ENCODE measurements around the gene MMP21.

GRCh38 chr10:125738206-125738605, 37.4 kb downstream of the MMP21 start:
- TF ChIP-seq TCF7 (IDR thresholded peaks at IDR 0.05; ENCODE audit: low read depth): no peak
- no peak for TF ChIP-seq ZNF598 (CRISPR knock-in tag; IDR thresholded peaks at IDR 0.05; ENCODE audit: borderline replicate concordance)
- no peak for TF ChIP-seq BRCA1 (CRISPR knock-in tag; IDR thresholded peaks at IDR 0.05)
- no peak for TF ChIP-seq SRSF9 (IDR thresholded peaks at IDR 0.05; ENCODE audit: borderline replicate concordance, insufficient read depth, low read depth, low read length, poor library complexity, severe bottlenecking)
- no peak for TF ChIP-seq POLR2A (IDR thresholded peaks at IDR 0.05; ENCODE audit: insufficient read depth in 1 of 2, low read depth in 2 of 2, low read length in 2 of 2)
- no peak for TF ChIP-seq ZNF326 (CRISPR knock-in tag; IDR thresholded peaks at IDR 0.05; ENCODE audit: borderline replicate concordance)
- TF ChIP-seq STAT6 (CRISPR knock-in tag; IDR thresholded peaks at IDR 0.05; ENCODE audit: borderline replicate concordance): no peak
- no peak for TF ChIP-seq ZNF362 (CRISPR knock-in tag; IDR thresholded peaks at IDR 0.05; ENCODE audit: borderline replicate concordance)
